Activated CD4-positive, alpha-beta T cell treated with anti-CD3 and anti-CD28 coated beads for 24 hours (primary cell): ENCODE data around the gene KCNJ14.

ENCODE experiments used
- DNase-seq, 2 donors: peaks; one replicate each; pipeline ENCODE4 v3.0.0-alpha.2; 2020; ENCODE audit warnings: low read depth in 2 of 2

KCNJ14 gene

DNA sequence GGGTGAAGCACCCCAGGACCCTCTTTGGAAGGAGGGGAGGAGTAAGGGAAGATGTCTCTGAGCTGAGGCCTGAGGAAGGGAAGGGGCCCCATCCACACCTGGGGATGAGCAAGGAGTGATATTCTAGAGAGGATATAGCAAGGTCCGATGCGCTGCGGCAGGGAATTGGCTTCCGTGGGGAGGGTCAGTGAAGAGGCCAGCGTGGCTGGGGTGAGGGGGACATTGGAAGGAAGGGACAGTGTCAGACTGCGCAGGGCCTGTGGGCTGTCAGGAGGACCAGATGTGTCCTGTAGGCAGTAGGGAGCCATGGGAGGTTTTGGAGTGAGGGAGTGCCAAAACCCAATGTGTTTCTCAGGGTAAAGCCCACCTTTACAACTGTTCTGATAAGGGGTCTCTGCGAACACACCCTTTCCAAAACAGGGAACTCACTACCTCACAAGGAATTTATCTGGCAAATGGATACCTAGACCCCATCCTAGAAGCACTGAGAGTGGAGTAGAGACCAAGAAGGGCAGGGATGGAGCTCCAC, 52.6 kb downstream of the KCNJ14 start:
- DNase-seq: no peak

DNA sequence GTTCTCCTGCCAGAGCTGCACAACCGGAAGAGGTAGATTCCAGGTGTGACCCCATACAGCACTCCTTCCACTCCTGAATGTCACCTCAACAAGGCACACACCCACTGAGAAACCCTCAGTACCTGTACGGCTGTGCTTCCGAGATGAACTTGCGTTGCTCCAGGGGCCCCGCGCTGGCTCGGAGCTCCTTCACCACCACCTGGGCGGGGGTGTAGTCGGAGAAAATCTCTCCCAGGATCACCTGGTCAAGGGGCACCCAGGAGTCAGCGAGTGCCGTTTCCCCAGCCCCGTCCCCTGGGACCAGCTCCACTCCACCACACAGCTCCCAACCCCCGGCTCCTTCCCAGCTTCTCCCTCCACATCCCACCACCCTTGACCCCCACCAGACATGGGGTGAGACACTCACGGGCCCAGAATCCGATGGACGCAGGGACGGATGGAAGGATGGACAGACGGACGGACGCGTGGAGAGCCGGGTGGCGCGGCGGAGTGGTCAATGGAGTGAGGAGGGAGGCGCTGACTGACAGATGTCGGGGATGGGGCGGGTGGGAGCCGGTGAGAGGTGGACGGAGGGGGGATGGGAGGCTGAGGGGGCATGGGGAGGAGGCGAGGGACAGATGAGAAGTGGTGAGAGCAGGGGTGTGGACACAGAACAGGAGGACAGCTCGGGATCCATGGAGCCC, 53.5 kb downstream of the KCNJ14 start:
- DNase-seq: no peak

DNA sequence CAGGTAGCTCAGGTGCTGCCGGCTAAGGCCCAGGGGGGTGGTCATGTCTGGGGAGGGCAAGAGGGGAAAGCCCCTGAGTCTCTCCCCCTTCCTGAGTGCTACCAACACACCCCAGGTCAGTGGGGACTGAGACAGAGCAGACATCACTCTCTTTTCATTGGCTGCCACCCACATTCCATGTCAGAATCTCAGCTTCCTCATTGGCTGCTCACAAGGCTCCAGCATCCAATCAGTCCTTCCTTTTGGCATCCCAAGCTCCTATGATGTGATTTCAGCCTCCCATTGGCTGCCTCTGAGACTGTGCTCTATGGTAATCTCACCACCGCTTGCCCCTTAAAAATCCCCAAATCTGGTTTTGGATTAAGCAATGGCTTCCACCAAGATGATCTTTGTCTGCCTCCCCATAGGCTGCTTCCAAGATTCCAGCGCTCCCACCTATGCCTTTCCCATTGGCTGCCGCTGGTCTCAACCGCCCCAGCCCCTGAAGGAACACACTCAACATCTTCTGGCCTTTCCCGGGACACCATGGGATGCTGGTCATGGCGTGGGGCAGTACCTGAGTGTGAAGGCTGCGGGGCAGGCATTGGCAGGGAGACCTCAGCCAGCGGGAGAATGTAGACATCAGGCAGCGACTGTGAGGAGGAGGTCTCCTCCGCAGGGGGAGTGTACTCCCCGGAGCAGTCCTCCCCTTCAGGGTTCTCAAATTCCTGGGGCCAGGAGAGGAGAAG, 54.3 kb downstream of the KCNJ14 start:
- DNase-seq: no peak

DNA sequence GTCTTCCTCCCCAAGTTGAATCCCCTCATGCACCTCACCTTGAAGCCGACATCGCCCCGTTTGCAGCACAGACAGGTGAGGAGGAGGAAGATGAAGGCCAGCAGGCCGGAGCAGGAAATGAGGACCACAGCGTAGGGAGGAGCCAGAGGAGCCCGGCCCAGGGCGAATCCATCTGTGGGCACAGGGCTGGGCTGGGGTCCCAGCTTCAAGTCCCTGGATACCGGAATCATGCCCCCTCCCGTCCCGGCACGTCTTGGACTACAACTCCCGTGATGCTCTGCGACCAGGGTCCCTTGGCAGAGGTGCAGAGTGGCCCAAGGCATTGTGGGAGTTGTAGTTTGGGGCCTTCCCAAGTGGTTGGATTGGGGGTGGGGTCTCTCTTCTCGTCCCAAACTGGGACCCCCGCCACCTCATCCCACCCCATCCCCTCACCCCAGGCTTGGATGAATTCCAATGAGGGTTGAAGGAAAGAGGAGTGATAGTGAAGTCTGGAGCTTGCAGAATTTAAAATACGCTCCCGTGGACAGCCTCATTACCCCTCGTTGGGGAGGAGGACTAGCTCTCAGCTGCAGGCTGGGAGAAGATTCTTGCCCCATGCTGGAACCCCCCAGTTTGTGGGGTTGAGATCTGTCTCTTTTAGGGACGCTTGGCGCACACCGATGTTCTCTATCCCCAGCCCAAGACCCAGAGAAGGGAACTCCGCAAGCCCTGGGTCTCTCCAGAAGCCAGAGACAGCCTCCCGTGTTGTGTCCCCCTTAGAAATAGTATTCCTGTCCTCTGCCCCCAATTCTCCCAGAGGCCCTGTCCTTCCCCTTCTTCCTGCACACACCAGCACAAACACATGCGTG, 55.3 kb downstream of the KCNJ14 start:
- peak; percentile 66 for DNase-seq

DNA sequence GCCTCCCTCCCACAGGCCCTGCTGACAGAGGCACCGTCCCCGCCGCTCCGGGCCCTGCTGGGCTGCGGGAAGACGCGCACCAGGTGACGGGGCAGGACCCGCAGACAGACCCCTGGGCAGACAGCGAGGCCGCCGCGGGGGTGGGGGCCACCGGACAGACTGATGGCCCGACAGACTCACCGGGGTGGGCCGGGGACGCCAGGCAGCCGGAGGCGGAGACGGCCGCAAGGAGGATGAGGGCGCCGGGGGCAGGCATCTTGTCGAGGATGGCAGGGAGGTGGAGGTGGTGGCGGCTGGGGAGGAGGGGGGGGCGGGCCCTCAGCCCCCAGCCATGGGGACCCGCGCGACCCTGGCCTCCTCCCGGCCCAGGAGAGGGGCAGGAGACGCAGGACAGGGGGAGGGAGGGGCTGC, 56.0 kb downstream of the KCNJ14 start:
- no peak for DNase-seq

DNA sequence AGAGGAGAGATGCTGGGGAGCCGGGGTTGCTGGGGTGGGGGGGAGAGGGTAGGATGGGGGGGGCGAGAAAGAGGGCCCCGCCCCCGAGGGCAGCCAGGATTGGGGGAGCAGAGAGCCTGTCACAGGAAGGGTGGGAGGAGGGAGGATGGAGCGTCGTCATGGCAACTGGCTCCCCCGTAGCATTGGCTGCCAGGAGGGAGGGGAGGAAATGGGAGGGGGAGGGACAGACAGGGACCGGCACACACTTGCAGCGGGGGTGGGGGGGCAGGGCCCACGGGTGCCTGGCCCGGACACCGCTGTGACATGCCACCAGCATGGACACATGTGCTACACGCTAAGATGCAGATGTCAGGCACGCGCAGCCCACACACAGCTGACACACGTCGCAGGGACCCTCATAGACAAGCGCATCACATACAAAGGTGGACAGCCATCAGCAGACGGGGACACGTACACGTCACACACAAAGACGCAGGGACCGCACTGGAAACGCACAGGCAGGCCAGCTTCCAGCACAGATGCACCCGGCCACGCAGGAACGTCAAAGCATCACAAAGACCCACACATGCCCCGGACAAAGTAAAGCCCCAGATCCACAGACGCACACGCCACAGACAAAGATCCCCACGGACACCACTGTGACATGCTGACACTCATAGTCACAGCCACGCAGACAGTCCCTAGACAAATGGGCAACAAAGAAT, 56.6 kb downstream of the KCNJ14 start, which contains the start of gene LMTK3:
Gene LMTK3 (minus strand): TSS at position 36 of the 704 bp plus-strand sequence. CDS start 259 bp downstream, outside the sequence.
- DNase-seq: peak; percentile 57 to 62

DNA sequence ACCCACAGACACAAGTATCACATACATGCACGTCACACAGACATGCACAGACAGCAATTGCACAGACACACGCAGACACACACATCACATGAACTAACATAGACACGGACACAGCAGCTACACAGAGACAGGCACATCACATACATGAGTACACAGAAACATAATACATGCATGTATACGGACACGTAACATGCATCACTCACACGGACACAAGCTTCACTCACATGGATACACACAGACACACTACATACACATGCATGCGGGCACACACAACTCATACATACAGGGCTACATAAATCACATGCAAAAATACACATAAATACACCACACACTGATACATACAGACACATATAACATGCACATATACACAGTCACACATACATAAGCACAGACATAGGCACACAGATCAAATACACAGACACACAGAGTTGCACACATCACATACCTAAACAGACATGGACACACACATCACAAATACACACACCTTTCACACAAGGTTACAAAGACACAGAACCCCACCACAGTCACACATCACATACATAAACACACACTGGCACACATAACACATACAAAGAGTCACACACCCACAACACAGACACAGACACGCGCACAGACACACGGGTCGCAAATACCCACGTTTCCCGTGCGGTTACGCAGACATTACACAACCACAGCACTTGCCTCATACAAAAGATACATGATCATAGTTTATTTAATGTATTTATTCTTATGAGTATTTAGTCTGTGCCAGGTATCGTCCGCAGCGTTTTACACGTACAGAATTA, 57.3 kb downstream of the KCNJ14 start:
- DNase-seq: no peak

DNA sequence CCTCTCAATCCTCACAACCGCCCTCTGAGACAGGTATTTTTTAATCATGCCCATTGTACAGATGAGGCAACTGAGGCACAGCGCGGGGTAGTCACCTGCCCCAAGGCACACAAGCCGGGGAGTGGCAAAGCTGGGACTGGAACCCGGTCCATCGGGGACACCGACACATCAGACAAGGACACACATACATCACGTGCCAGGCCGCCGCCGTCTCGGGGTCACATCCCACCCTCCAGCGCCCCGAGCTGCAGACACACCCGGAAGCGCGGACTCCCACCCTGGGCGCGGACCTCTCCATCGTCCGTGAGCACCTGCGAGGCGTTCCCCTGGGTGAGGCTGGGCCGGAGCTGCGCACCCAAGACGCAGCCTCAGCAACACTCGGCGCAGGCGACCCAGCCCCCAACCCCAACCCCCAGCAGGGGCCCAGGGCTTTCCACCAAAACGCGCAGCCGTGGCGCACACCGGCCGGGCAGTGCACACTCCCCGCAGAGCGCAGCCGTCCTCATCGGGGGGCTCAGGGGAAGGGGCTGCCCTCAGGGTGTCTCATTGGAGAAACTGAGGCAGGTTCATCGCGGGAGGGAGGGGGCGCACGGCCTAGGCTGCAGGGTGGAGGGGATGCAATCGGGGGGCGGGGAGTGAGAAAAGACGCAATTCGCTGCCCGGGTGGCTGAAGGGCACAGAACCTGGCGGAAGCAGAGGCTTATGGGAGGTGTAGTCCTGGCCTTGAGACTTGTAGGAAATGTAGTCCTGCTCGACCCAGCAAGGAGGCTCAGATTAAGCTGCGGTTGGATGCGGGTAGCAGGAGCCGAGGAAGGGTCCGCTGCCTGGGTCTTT, 58.1 kb downstream of the KCNJ14 start:
- peak; percentile 61 to 62 for DNase-seq

DNA sequence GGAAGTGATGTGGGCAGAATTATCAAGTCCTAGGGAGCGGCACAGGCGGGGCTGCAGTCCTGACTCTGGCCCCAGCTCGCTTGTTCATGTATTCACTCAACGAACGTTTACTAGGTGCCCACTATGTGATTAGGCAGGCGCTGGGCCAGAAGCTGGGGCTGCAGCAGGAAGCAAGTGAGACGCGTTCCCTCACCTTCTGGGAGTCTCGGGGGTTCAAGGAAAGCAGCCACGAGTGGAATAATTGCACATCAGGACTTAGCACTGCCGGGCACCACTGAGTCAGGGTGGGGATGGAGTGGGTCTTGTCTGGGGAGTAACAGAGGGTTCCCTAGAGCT, 58.7 kb downstream of the KCNJ14 start:
- no peak for DNase-seq

DNA sequence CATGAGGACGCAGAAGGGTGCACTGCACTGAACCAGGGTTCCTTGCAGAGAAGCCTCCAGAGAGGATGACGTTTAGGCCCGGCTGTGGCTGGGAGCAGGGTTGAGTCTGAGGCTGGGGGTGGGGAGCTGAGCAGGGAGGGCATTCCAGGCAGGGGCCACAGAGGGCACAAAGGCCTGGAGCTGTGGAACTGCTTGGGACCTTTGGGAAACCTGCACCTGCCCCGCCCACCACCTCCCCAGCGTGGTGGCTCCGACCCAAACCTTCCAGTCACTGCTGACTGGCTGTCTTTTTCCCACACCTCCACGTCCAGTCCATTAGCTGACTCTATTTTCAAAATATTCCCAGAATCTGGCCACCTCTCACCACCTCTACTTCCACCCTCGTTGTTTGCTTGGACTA, 61.2 kb downstream of the KCNJ14 start:
- DNase-seq: no peak
